ENCODE data around the gene ZDHHC11. TPM values are rescaled to one million over a fixed set of nuclear protein-coding genes. Genes with fewer than 3 reads are reported as not detected.
"Not testable (repeated sequence)": the region's sequence is repeated elsewhere in the genome, so short reads cannot be mapped to it uniquely, and the experiment has no call there.

ZDHHC11 gene
- total RNA-seq, 2 experiments from 2014 or later = 10.7 to 32.0 TPM

- TF ChIP-seq, protein P1, sequence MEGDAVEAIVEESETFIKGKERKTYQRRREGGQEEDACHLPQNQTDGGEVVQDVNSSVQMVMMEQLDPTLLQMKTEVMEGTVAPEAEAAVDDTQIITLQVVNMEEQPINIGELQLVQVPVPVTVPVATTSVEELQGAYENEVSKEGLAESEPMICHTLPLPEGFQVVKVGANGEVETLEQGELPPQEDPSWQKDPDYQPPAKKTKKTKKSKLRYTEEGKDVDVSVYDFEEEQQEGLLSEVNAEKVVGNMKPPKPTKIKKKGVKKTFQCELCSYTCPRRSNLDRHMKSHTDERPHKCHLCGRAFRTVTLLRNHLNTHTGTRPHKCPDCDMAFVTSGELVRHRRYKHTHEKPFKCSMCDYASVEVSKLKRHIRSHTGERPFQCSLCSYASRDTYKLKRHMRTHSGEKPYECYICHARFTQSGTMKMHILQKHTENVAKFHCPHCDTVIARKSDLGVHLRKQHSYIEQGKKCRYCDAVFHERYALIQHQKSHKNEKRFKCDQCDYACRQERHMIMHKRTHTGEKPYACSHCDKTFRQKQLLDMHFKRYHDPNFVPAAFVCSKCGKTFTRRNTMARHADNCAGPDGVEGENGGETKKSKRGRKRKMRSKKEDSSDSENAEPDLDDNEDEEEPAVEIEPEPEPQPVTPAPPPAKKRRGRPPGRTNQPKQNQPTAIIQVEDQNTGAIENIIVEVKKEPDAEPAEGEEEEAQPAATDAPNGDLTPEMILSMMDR (conservative IDR thresholded peaks at IDR 0.05; ENCODE audit: low read length) = no peak
- TF ChIP-seq EZH2phosphoT487 (IDR thresholded peaks at IDR 0.05; ENCODE audit: borderline replicate concordance, low read depth, low read length) = no peak
- no peak for DNase-seq (ENCODE audit: low spot score)
- Histone ChIP-seq H2AFZ (ENCODE audit: low read length) (no peak overlapping the region), H3K27ac (ENCODE audit: low read depth, low read length, poor library complexity, severe bottlenecking) (no peak overlapping the region), H3K4me2 (ENCODE audit: low read length) (no peak overlapping the region), H3K79me2 (ENCODE audit: insufficient read depth, low read depth, low read length) (peaks cover 19% of the 10 kb centered on the region), H3K9me3 (ENCODE audit: low read length) (no peaks in the 10 kb centered on the region), H4K20me1 (ENCODE audit: insufficient read depth, low read length) (no peaks in the 10 kb centered on the region), H3K4me1 (ENCODE audit: insufficient read depth, low read length, poor library complexity, severe bottlenecking) (no peaks in the 10 kb centered on the region), H3K4me3 (ENCODE audit: low read depth, low read length, poor library complexity, severe bottlenecking) (no peak overlapping the region), H3K9me2 (ENCODE audit: insufficient read depth, low read length) (no peaks in the 10 kb centered on the region), H3K36me3 (ENCODE audit: insufficient read depth, low read length) (peaks cover 79% of the 10 kb centered on the region)
- intact Hi-C loops (cut with micrococcal nuclease; ENCODE audit: unreplicated experiment) = no loop called here
- CTCF ChIA-PET (ENCODE audit: unreplicated experiment) = no interaction called here
- POLR2A ChIA-PET = no interaction called here
- BruUV-seq (replicated peaks) = no TSS peak
Measured at GRCh38 chr5:880816-881550, 30.2 kb upstream of the ZDHHC11 start.

GRCh38 chr5:878677-879076 is 27.9 kb upstream of the ZDHHC11 start:
- H3K4me2 ChIP-seq (ENCODE audit: low read length); H3K4me1 ChIP-seq (ENCODE audit: insufficient read depth, low read length, poor library complexity, severe bottlenecking); H3K27ac ChIP-seq (ENCODE audit: low read depth, low read length, poor library complexity, severe bottlenecking); BruUV-seq (replicated peaks); H3K9me3 ChIP-seq (ENCODE audit: low read length); H2AFZ ChIP-seq (ENCODE audit: low read length); H4K20me1 ChIP-seq (ENCODE audit: insufficient read depth, low read length); H3K4me3 ChIP-seq (ENCODE audit: low read depth, low read length, poor library complexity, severe bottlenecking); H3K9me2 ChIP-seq (ENCODE audit: insufficient read depth, low read length); POLR2A ChIA-PET; intact Hi-C loops (cut with micrococcal nuclease; ENCODE audit: unreplicated experiment); CTCF ChIA-PET (ENCODE audit: unreplicated experiment); DNase-seq (ENCODE audit: low spot score): not testable (repeated sequence)
- Histone ChIP-seq H3K36me3 (ENCODE audit: insufficient read depth, low read length) (peaks cover 76% of the 10 kb centered on the region), H3K79me2 (ENCODE audit: insufficient read depth, low read depth, low read length) (peaks cover 14% of the 10 kb centered on the region)

- no TSS peak for BruUV-seq (replicated peaks)
- POLR2A ChIA-PET = no interaction called here
Measured at GRCh38 chr5:878125-878524, 27.3 kb upstream of the ZDHHC11 start.

More at GRCh38 chr5:878125-878524, 27.3 kb upstream of the ZDHHC11 start:
- no peak overlapping the region for H2AFZ ChIP-seq (ENCODE audit: low read length)
- H3K4me1 ChIP-seq (ENCODE audit: insufficient read depth, low read length, poor library complexity, severe bottlenecking) = peaks cover 7% of the 10 kb centered on the region
- no peak overlapping the region for H3K4me3 ChIP-seq (ENCODE audit: low read depth, low read length, poor library complexity, severe bottlenecking)
- no peak for TF ChIP-seq EZH2phosphoT487 (IDR thresholded peaks at IDR 0.05; ENCODE audit: borderline replicate concordance, low read depth, low read length)
- TF ChIP-seq, protein P1 (conservative IDR thresholded peaks at IDR 0.05; ENCODE audit: low read length) = no peak
- no peaks in the 10 kb centered on the region for H3K9me3 ChIP-seq (ENCODE audit: low read length)
- intact Hi-C loops (cut with micrococcal nuclease; ENCODE audit: unreplicated experiment) = no loop called here
- H4K20me1 ChIP-seq (ENCODE audit: insufficient read depth, low read length) = no peaks in the 10 kb centered on the region; the same call in none of the 2 replicates
- no peak overlapping the region for H3K27ac ChIP-seq (ENCODE audit: low read depth, low read length, poor library complexity, severe bottlenecking)
- H3K9me2 ChIP-seq (ENCODE audit: insufficient read depth, low read length) = no peaks in the 10 kb centered on the region
- H3K79me2 ChIP-seq (ENCODE audit: insufficient read depth, low read depth, low read length) = peaks cover 10% of the 10 kb centered on the region
- H3K4me2 ChIP-seq (ENCODE audit: low read length) = no peak overlapping the region
- no peak for DNase-seq (ENCODE audit: low spot score)
- CTCF ChIA-PET (ENCODE audit: unreplicated experiment) = no interaction called here
- H3K36me3 ChIP-seq (ENCODE audit: insufficient read depth, low read length) = peaks cover 76% of the 10 kb centered on the region
